H1 (cell line): ENCODE data around the gene RIPK4. TPM values are rescaled to one million over a fixed set of nuclear protein-coding genes. Genes with fewer than 3 reads are reported as not detected.

Experiments
- BCL11A ChIP-seq, 2 experiments: IDR thresholded peaks; one replicate each; pipeline ENCODE4 v1.6.1; 2011; ENCODE audit warnings: low read depth in 2 of 2, low read length in 2 of 2, mild to moderate bottlenecking in 2 of 2
- CHD7 ChIP-seq: fragments of 300-600 bp; sonication (generic); IDR thresholded peaks from 2 replicates; pipeline ENCODE4 v1.7.1; 2012; ENCODE audit warnings: low read length, moderate library complexity, mild to moderate bottlenecking, inconsistent platforms; ENCODE audit not compliant: insufficient replicate concordance
- EGR1 ChIP-seq: IDR thresholded peaks from 2 replicates; pipeline ENCODE4 v1.6.1; 2011; ENCODE audit warnings: low read depth, low read length, borderline replicate concordance
- KDM4A ChIP-seq: IDR thresholded peaks from one replicate; pipeline ENCODE4 v1.7.1; 2012; ENCODE audit warnings: low read depth, mild to moderate bottlenecking, moderate library complexity, low read length, inconsistent platforms; ENCODE audit not compliant: severe bottlenecking
- MAX ChIP-seq: IDR thresholded peaks from 2 replicates; pipeline ENCODE4 v1.6.1; 2012; ENCODE audit warnings: inconsistent platforms
- USF2 ChIP-seq: IDR thresholded peaks from 2 replicates; pipeline ENCODE4 v1.6.1; 2011; ENCODE audit warnings: low read length, improper control_type of control experiment
- polyA plus RNA-seq, 7 experiments: library from polyadenylated mRNA; depleted of rRNA in 3 of 7; stranded (reverse) in 5 of 7; unstranded in 2 of 7; fragments of >200 nt in 5 of 7; fragments of 200-250 nt in 2 of 7; gene quantifications; 1 replicate in 5 of 7; 2 replicates in 1 of 7; 4 replicates in 1 of 7; pipeline versions ENCODE4 v1.2.1 to v1.2.3, GENCODE V29; 2011 to 2013; ENCODE audit warnings: missing spikeins in 2 of 7, mixed read lengths in 2 of 7
- total RNA-seq: library from RNA; stranded (reverse); fragmentation: NEBNext Ultra II Directional; extraction: Animal tissue kit (Norgen Biotek cat#: 25700); gene quantifications from 2 replicates; pipeline ENCODE4 v1.2.1, GENCODE V29; 2021

RIPK4 gene
- total and polyA plus RNA-seq, 2 of the 8 experiments (the other 6 are each of a cell fraction or from before 2014, with no cell fraction given), result 2.7 to 5.6 TPM

GRCh38 chr21:41712201-41712600 lies 54.7 kb downstream of the RIPK4 start (continued):
- TF ChIP-seq CHD7, result no peak
- TF ChIP-seq BCL11A (IDR thresholded peaks at IDR 0.05; ENCODE audit: low read depth in 2 of 2, low read length in 2 of 2), result no peak
- TF ChIP-seq USF2, result no peak
- peak; percentile 46 for TF ChIP-seq KDM4A
- peak; percentile 13; the same call in 1 of the 2 replicates for TF ChIP-seq MAX
- TF ChIP-seq EGR1, result peak; percentile 33; the same call in 1 of the 2 replicates
